Measurements from ENCODE around the gene VPS52. TPM values are rescaled to one million over a fixed set of nuclear protein-coding genes. Genes with fewer than 3 reads are reported as not detected.

Gene VPS52
- total and polyA plus RNA-seq, 9 of the 15 experiments (the other 6 are each of a cell fraction or from before 2014, with no cell fraction given), result 24.4 to 103 (median 40.2) TPM

- TF ChIP-seq, protein P1, sequence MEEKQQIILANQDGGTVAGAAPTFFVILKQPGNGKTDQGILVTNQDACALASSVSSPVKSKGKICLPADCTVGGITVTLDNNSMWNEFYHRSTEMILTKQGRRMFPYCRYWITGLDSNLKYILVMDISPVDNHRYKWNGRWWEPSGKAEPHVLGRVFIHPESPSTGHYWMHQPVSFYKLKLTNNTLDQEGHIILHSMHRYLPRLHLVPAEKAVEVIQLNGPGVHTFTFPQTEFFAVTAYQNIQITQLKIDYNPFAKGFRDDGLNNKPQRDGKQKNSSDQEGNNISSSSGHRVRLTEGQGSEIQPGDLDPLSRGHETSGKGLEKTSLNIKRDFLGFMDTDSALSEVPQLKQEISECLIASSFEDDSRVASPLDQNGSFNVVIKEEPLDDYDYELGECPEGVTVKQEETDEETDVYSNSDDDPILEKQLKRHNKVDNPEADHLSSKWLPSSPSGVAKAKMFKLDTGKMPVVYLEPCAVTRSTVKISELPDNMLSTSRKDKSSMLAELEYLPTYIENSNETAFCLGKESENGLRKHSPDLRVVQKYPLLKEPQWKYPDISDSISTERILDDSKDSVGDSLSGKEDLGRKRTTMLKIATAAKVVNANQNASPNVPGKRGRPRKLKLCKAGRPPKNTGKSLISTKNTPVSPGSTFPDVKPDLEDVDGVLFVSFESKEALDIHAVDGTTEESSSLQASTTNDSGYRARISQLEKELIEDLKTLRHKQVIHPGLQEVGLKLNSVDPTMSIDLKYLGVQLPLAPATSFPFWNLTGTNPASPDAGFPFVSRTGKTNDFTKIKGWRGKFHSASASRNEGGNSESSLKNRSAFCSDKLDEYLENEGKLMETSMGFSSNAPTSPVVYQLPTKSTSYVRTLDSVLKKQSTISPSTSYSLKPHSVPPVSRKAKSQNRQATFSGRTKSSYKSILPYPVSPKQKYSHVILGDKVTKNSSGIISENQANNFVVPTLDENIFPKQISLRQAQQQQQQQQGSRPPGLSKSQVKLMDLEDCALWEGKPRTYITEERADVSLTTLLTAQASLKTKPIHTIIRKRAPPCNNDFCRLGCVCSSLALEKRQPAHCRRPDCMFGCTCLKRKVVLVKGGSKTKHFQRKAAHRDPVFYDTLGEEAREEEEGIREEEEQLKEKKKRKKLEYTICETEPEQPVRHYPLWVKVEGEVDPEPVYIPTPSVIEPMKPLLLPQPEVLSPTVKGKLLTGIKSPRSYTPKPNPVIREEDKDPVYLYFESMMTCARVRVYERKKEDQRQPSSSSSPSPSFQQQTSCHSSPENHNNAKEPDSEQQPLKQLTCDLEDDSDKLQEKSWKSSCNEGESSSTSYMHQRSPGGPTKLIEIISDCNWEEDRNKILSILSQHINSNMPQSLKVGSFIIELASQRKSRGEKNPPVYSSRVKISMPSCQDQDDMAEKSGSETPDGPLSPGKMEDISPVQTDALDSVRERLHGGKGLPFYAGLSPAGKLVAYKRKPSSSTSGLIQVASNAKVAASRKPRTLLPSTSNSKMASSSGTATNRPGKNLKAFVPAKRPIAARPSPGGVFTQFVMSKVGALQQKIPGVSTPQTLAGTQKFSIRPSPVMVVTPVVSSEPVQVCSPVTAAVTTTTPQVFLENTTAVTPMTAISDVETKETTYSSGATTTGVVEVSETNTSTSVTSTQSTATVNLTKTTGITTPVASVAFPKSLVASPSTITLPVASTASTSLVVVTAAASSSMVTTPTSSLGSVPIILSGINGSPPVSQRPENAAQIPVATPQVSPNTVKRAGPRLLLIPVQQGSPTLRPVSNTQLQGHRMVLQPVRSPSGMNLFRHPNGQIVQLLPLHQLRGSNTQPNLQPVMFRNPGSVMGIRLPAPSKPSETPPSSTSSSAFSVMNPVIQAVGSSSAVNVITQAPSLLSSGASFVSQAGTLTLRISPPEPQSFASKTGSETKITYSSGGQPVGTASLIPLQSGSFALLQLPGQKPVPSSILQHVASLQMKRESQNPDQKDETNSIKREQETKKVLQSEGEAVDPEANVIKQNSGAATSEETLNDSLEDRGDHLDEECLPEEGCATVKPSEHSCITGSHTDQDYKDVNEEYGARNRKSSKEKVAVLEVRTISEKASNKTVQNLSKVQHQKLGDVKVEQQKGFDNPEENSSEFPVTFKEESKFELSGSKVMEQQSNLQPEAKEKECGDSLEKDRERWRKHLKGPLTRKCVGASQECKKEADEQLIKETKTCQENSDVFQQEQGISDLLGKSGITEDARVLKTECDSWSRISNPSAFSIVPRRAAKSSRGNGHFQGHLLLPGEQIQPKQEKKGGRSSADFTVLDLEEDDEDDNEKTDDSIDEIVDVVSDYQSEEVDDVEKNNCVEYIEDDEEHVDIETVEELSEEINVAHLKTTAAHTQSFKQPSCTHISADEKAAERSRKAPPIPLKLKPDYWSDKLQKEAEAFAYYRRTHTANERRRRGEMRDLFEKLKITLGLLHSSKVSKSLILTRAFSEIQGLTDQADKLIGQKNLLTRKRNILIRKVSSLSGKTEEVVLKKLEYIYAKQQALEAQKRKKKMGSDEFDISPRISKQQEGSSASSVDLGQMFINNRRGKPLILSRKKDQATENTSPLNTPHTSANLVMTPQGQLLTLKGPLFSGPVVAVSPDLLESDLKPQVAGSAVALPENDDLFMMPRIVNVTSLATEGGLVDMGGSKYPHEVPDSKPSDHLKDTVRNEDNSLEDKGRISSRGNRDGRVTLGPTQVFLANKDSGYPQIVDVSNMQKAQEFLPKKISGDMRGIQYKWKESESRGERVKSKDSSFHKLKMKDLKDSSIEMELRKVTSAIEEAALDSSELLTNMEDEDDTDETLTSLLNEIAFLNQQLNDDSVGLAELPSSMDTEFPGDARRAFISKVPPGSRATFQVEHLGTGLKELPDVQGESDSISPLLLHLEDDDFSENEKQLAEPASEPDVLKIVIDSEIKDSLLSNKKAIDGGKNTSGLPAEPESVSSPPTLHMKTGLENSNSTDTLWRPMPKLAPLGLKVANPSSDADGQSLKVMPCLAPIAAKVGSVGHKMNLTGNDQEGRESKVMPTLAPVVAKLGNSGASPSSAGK (IDR thresholded peaks at IDR 0.05), result peak; percentile 56; the same call in 1 of the 2 replicates
- no peak for TF ChIP-seq BDP1 (IDR thresholded peaks at IDR 0.05; ENCODE audit: insufficient read depth, insufficient read length)
- TF ChIP-seq ZNF239 (CRISPR knock-in tag; IDR thresholded peaks at IDR 0.05), result no peak
- peak; percentile 53 for TF ChIP-seq NCOR1 (IDR thresholded peaks at IDR 0.05)
- TF ChIP-seq CTBP1 (IDR thresholded peaks at IDR 0.05; ENCODE audit: borderline replicate concordance), result peak; percentile 96
- TF ChIP-seq PPARD (CRISPR knock-in tag; IDR thresholded peaks at IDR 0.05), result no peak
- no peak for TF ChIP-seq ZNF76 (CRISPR knock-in tag; IDR thresholded peaks at IDR 0.05; ENCODE audit: borderline replicate concordance)
- TF ChIP-seq, protein P2, sequence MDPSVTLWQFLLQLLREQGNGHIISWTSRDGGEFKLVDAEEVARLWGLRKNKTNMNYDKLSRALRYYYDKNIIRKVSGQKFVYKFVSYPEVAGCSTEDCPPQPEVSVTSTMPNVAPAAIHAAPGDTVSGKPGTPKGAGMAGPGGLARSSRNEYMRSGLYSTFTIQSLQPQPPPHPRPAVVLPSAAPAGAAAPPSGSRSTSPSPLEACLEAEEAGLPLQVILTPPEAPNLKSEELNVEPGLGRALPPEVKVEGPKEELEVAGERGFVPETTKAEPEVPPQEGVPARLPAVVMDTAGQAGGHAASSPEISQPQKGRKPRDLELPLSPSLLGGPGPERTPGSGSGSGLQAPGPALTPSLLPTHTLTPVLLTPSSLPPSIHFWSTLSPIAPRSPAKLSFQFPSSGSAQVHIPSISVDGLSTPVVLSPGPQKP (CRISPR knock-in tag; IDR thresholded peaks at IDR 0.05), result no peak
- TF ChIP-seq GTF2E2 (tag; IDR thresholded peaks at IDR 0.05), result no peak
- TF ChIP-seq, protein P3, sequence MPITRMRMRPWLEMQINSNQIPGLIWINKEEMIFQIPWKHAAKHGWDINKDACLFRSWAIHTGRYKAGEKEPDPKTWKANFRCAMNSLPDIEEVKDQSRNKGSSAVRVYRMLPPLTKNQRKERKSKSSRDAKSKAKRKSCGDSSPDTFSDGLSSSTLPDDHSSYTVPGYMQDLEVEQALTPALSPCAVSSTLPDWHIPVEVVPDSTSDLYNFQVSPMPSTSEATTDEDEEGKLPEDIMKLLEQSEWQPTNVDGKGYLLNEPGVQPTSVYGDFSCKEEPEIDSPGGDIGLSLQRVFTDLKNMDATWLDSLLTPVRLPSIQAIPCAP (CRISPR knock-in tag; IDR thresholded peaks at IDR 0.05; ENCODE audit: borderline replicate concordance), result no peak
- no peak for TF ChIP-seq IRF2 (CRISPR knock-in tag; IDR thresholded peaks at IDR 0.05)
- TF ChIP-seq KDM4B (IDR thresholded peaks at IDR 0.05; ENCODE audit: borderline replicate concordance in 2 of 2, low read depth in 1 of 2), result no peak
Measured at GRCh38 chr6:33248932-33249731, 22.5 kb downstream of the VPS52 start (continued).
